Loucy (cell line): ENCODE results near the gene MGMT.

Experiments
- EZH2phosphoT487 ChIP-seq: fragments of 200-600 bp; IDR thresholded peaks from 2 replicates; pipeline ENCODE4 v1.6.1; 2018; ENCODE audit warnings: antibody characterized with exemption, mild to moderate bottlenecking, moderate library complexity, borderline replicate concordance
- TF ChIP-seq, protein P1 (sequence below): fragments of 200-600 bp; sonication (generic); conservative IDR thresholded peaks from 2 replicates; pipeline ENCODE4 v1.5.1; 2014; ENCODE audit warnings: mild to moderate bottlenecking, antibody characterized with exemption, low read length

DNA sequence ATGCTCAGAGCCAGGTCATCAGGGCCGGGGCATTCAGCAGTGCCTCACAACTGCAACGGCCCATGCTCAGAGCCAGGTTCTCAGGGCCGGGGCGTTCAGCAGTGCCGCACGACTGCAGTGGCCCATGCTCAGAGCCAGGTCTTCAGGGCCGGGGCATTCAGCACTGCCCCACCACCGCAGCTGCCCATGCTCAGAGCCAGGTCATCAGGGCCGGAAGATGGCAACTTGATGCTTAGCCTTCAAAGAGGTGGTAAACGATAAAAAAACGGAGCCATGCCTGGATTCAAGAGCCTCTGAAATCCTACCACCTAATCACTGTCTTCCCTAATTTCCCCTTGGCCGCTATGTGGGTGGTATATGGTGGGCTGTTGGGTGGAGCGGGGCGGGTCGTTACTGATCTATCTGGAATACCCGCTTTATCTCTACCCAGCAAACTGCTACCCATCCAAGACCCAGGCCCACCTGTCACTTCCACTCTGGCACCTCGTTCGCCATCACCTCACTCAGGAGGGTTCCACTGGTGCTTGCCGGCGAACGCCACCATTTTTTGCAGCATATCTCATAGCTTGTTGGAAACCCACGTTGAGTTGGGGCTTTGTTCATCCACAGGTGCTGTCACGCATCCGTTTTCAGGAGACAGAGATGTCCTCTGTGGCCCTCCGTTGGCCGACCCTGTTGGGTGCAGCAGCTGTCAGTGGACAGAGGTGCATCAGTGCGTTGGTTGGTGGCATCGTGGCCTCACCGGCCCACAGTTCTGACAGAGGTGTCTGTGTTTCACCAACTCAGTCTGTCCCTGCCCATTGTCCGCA lies 275.9 kb downstream of the MGMT start:
- TF ChIP-seq, protein P1, sequence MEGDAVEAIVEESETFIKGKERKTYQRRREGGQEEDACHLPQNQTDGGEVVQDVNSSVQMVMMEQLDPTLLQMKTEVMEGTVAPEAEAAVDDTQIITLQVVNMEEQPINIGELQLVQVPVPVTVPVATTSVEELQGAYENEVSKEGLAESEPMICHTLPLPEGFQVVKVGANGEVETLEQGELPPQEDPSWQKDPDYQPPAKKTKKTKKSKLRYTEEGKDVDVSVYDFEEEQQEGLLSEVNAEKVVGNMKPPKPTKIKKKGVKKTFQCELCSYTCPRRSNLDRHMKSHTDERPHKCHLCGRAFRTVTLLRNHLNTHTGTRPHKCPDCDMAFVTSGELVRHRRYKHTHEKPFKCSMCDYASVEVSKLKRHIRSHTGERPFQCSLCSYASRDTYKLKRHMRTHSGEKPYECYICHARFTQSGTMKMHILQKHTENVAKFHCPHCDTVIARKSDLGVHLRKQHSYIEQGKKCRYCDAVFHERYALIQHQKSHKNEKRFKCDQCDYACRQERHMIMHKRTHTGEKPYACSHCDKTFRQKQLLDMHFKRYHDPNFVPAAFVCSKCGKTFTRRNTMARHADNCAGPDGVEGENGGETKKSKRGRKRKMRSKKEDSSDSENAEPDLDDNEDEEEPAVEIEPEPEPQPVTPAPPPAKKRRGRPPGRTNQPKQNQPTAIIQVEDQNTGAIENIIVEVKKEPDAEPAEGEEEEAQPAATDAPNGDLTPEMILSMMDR: no peak
- no peak for TF ChIP-seq EZH2phosphoT487
